IMR-90 (cell line): ENCODE measurements around the gene GALM. TPM values are rescaled to one million over a fixed set of nuclear protein-coding genes. Genes with fewer than 3 reads are reported as not detected.

ENCODE experiments used
- ATAC-seq: fragments of 200-7000 bp; cut with Tn5 transposase; 2 replicates; pipeline ENCODE4 v1.9.1; 2020; ENCODE audit warnings: low read depth, mild to moderate bottlenecking, moderate library complexity
- BruUV-seq: library from RNA; stranded (reverse); fragments of 400-500 nt; replicated peaks from 2 replicates; lab custom pipeline; 2021; lab: Mats Ljungman, UMichigan
- CTCF ChIA-PET: fragments of 300-600 bp; formaldehyde crosslinking; extraction: SDS; loops from one replicate; lab custom pipeline; 2021; ENCODE audit warnings: antibody characterized with exemption; lab: Yijun Ruan, JAX
- POLR2A ChIA-PET: fragments of 300-600 bp; sonication (Branson Sonifier 250); formaldehyde crosslinking; loops from one replicate; lab custom pipeline; 2022; ENCODE audit warnings: antibody characterized with exemption; ENCODE audit not compliant: unreplicated experiment; lab: Charles Lee
- DNase-seq: peaks from one replicate; pipeline ENCODE4 v3.0.0; 2013
- H2AFZ ChIP-seq: replicated peaks from 2 replicates; pipeline ENCODE3; 2013; ENCODE audit warnings: low read length, mild to moderate bottlenecking; ENCODE audit not compliant: poor library complexity
- H2AK5ac ChIP-seq: 2 replicates; pipeline ENCODE4 v1.6.1; 2013; ENCODE audit warnings: low read depth, low read length, inconsistent platforms
- H2AK9ac ChIP-seq: replicated peaks from 2 replicates; pipeline ENCODE3; 2013; ENCODE audit warnings: mild to moderate bottlenecking, low read depth, low read length, moderate library complexity; ENCODE audit not compliant: poor library complexity
- H2BK120ac ChIP-seq: 2 replicates; pipeline ENCODE4 v1.6.1; 2013; ENCODE audit warnings: low read depth, low read length, inconsistent platforms
- H2BK15ac ChIP-seq: 3 replicates; pipeline ENCODE4 v1.6.1; 2013; ENCODE audit warnings: low read depth, low read length, inconsistent platforms
- H2BK20ac ChIP-seq: 2 replicates; pipeline ENCODE4 v1.6.1; 2013; ENCODE audit warnings: low read depth, mild to moderate bottlenecking, inconsistent platforms, low read length, moderate library complexity
- H2BK5ac ChIP-seq: 2 replicates; pipeline ENCODE4 v1.6.1; 2013; ENCODE audit warnings: mild to moderate bottlenecking, low read depth, low read length, inconsistent platforms; ENCODE audit not compliant: poor library complexity, severe bottlenecking
- H3K14ac ChIP-seq: replicated peaks from 2 replicates; pipeline ENCODE4 v1.6.1; 2013; ENCODE audit warnings: low read depth, low read length, inconsistent platforms
- H3K18ac ChIP-seq: 2 replicates; pipeline ENCODE4 v1.6.1; 2013; ENCODE audit warnings: low read depth, low read length, control low read depth
- H3K23ac ChIP-seq: 2 replicates; pipeline ENCODE4 v1.6.1; 2013; ENCODE audit warnings: low read depth, low read length, inconsistent platforms
- H3K27ac ChIP-seq: 2 replicates; pipeline ENCODE4 v1.5.1; 2013; ENCODE audit warnings: mild to moderate bottlenecking, control low read depth, low read length; ENCODE audit not compliant: insufficient read depth
- H3K27me3 ChIP-seq: 2 replicates; pipeline ENCODE4 v1.6.1; 2013; ENCODE audit warnings: low read length; ENCODE audit not compliant: control insufficient read depth, insufficient read depth
- H3K36me3 ChIP-seq: 2 replicates; pipeline ENCODE4 v1.6.1; 2013; ENCODE audit warnings: low read length, mixed read lengths; ENCODE audit not compliant: control insufficient read depth, insufficient read depth
- H3K4ac ChIP-seq: 2 replicates; pipeline ENCODE4 v1.6.1; 2013; ENCODE audit warnings: low read depth, low read length, inconsistent platforms
- H3K4me1 ChIP-seq: 2 replicates; pipeline ENCODE4 v1.6.1; 2013; ENCODE audit warnings: low read length, mixed read lengths; ENCODE audit not compliant: control insufficient read depth, insufficient read depth
- H3K4me2 ChIP-seq: 2 replicates; pipeline ENCODE4 v1.6.1; 2013; ENCODE audit warnings: low read depth, mild to moderate bottlenecking, control low read depth, low read length, moderate library complexity
- H3K4me3 ChIP-seq: 2 replicates; pipeline ENCODE4 v1.5.1; 2013; ENCODE audit warnings: low read depth, mild to moderate bottlenecking, control low read depth, low read length, moderate library complexity; ENCODE audit not compliant: insufficient read depth
- H3K56ac ChIP-seq: 2 replicates; pipeline ENCODE4 v1.6.1; 2013; ENCODE audit warnings: low read length, inconsistent platforms; ENCODE audit not compliant: insufficient read depth; ENCODE audit errors: extremely low read depth
- H3K79me1 ChIP-seq, 2 experiments: 2 replicates each; pipeline ENCODE4 v1.6.1; 2013; ENCODE audit warnings: low read length in 2 of 2, inconsistent platforms in 1 of 2, low read depth in 1 of 2
- H3K9ac ChIP-seq: 2 replicates; pipeline ENCODE4 v1.6.1; 2013; ENCODE audit warnings: low read depth, low read length, control low read depth
- H3K9me1 ChIP-seq: 2 replicates; pipeline ENCODE4 v1.6.1; 2013; ENCODE audit warnings: low read length, inconsistent platforms; ENCODE audit not compliant: insufficient read depth
- H3K9me3 ChIP-seq: 2 replicates; pipeline ENCODE4 v1.6.1; 2013; ENCODE audit warnings: low read length; ENCODE audit not compliant: control insufficient read depth, insufficient read depth
- H4K20me1 ChIP-seq: 2 replicates; pipeline ENCODE4 v1.6.1; 2013; ENCODE audit warnings: low read length, inconsistent platforms; ENCODE audit not compliant: insufficient read depth
- H4K5ac ChIP-seq: 2 replicates; pipeline ENCODE4 v1.6.1; 2013; ENCODE audit warnings: mild to moderate bottlenecking, low read depth, low read length, control low read depth
- H4K8ac ChIP-seq, 2 experiments: 2 replicates each; pipeline ENCODE4 v1.6.1; 2013; ENCODE audit warnings: low read depth in 2 of 2, low read length in 2 of 2, control low read depth in 1 of 2, inconsistent platforms in 1 of 2
- H4K91ac ChIP-seq: 2 replicates; pipeline ENCODE4 v1.6.1; 2013; ENCODE audit warnings: low read depth, low read length, inconsistent platforms; ENCODE audit not compliant: insufficient read depth
- CEBPB ChIP-seq: IDR thresholded peaks from 2 replicates; pipeline ENCODE4 v1.6.1; 2012; ENCODE audit warnings: low read depth, low read length, improper control_type of control experiment
- CHD1 ChIP-seq: IDR thresholded peaks from 2 replicates; pipeline ENCODE4 v1.6.1; 2012; ENCODE audit warnings: low read depth, low read length, improper control_type of control experiment
- CTCF ChIP-seq: conservative IDR thresholded peaks from 2 replicates; pipeline ENCODE4 v1.5.1; 2012; ENCODE audit warnings: mild to moderate bottlenecking, low read depth, low read length, improper control_type of control experiment
- ELK1 ChIP-seq: fragments of 150-350 bp; IDR thresholded peaks from 2 replicates; pipeline ENCODE4 v1.6.1; 2016; ENCODE audit warnings: low read depth, mild to moderate bottlenecking, low read length, moderate library complexity, borderline replicate concordance
- FOS ChIP-seq: fragments of 150-350 bp; IDR thresholded peaks from 2 replicates; pipeline ENCODE4 v1.6.1; 2016; ENCODE audit warnings: low read depth, low read length
- MAFK ChIP-seq: IDR thresholded peaks from 2 replicates; pipeline ENCODE4 v1.6.1; 2012; ENCODE audit warnings: low read depth, low read length, improper control_type of control experiment
- MAZ ChIP-seq: IDR thresholded peaks from 2 replicates; pipeline ENCODE4 v1.6.1; 2012; ENCODE audit warnings: low read depth, mild to moderate bottlenecking, low read length, improper control_type of control experiment, moderate library complexity, borderline replicate concordance
- MXI1 ChIP-seq: IDR thresholded peaks from 2 replicates; pipeline ENCODE4 v1.6.1; 2012; ENCODE audit warnings: low read depth, mild to moderate bottlenecking, low read length, moderate library complexity, borderline replicate concordance
- POLR2A ChIP-seq: IDR thresholded peaks from 2 replicates; pipeline ENCODE4 v1.6.1; 2012; ENCODE audit warnings: mild to moderate bottlenecking, low read depth, low read length
- RCOR1 ChIP-seq: IDR thresholded peaks from 2 replicates; pipeline ENCODE4 v1.6.1; 2012; ENCODE audit warnings: mild to moderate bottlenecking, low read length, improper control_type of control experiment; ENCODE audit not compliant: insufficient replicate concordance
- SMC3 ChIP-seq: fragments of 150-350 bp; IDR thresholded peaks from 2 replicates; pipeline ENCODE4 v1.6.1; 2016; ENCODE audit warnings: low read depth, mild to moderate bottlenecking, antibody characterized with exemption, low read length, moderate library complexity
- USF2 ChIP-seq: fragments of 150-350 bp; IDR thresholded peaks from 2 replicates; pipeline ENCODE4 v1.6.1; 2017; ENCODE audit warnings: mild to moderate bottlenecking, antibody characterized with exemption, low read length, low read depth
- WGBS, 2 experiments: methylation state at CpG; one replicate each; pipeline versions ENCODE4 v1.1.5 to v1.1.7; 2013; ENCODE audit warnings: missing lambda C conversion rate in 2 of 2; ENCODE audit not compliant: insufficient read length in 1 of 2; ENCODE audit errors: extremely low coverage in 2 of 2; 5-methylcytosine and 5-hydroxymethylcytosine counted together
- dilution Hi-C: fragments of 300-500 bp; cut with HindIII; formaldehyde crosslinking; loops from one replicate; pipeline ENCODE4 v1.14.3; 2018; ENCODE audit warnings: low sequenced_read_pairs; ENCODE audit not compliant: unreplicated experiment
- in situ Hi-C: fragments of 300-500 bp; cut with MboI; formaldehyde crosslinking; loops from 3 replicates; pipeline ENCODE4 v1.14.3; 2019; ENCODE audit warnings: low sequenced_read_pairs, inconsistent platforms, mixed read lengths
- intact Hi-C: fragments of 100-400 bp; cut with micrococcal nuclease; formaldehyde crosslinking; loops from 2 replicates; pipeline ENCODE4 v1.10.0; 2022
- polyA plus RNA-seq, 3 experiments: library from polyadenylated mRNA; depleted of rRNA; stranded (reverse); fragments of >200 nt; gene quantifications; 2 replicates each; pipeline ENCODE4 v1.2.3, GENCODE V29; 2012; ENCODE audit warnings: low replicate concordance in 1 of 3
- total RNA-seq: library from RNA; depleted of rRNA; stranded (reverse); fragments of >200 nt; gene quantifications from 2 replicates; pipeline ENCODE4 v1.2.3, GENCODE V29; 2012

GALM gene
- total and polyA plus RNA-seq, 2 of the 4 experiments (the other 2 are of a cell fraction) = 12.1 to 24.2 TPM

- CTCF ChIA-PET = no interaction called here
- in situ Hi-C loops = no loop called here
Measured at GRCh38 chr2:38701542-38701941, 35.6 kb downstream of the GALM start.

More at GRCh38 chr2:38701542-38701941, 35.6 kb downstream of the GALM start:
- H2BK20ac ChIP-seq = peak overlapping the region; percentile 54; the same call in 1 of the 2 replicates
- peak overlapping the region; percentile 62; the same call in 1 of the 2 replicates for H4K5ac ChIP-seq
- H3K36me3 ChIP-seq = no peaks in the 10 kb centered on the region
- POLR2A ChIA-PET = no interaction called here
- H3K18ac ChIP-seq = peak overlapping the region; percentile 82; the same call in 1 of the 2 replicates
- no peak overlapping the region for H2AK5ac ChIP-seq
- 0 out of 2 replicates have a peak overlapping the region, but pooled peaks have one; percentile 9 for H3K56ac ChIP-seq
- peak overlapping the region; percentile 98 for H2BK5ac ChIP-seq
- peak overlapping the region; percentile 48; the same call in 1 of the 2 replicates for H3K4ac ChIP-seq
- WGBS, 2 experiments = 100% methylated on average over 1 of the region's 4 CpGs; no CpG with 5 or more reads in 1 of the 2 experiments
- peaks cover 5 to 24% of the 10 kb centered on the region in 2 experiments for H3K79me1 ChIP-seq
- no peaks in the 10 kb centered on the region for H4K20me1 ChIP-seq
- H3K4me2 ChIP-seq = no peak overlapping the region
- no peak for DNase-seq
- no peak for ATAC-seq
- H3K9me1 ChIP-seq = peaks cover 13% of the 10 kb centered on the region
- H3K23ac ChIP-seq = no peak overlapping the region
- H3K27ac ChIP-seq = peak overlapping the region; percentile 48; the same call in 1 of the 2 replicates
- H2BK120ac ChIP-seq = peak overlapping the region; percentile 86
- H3K4me3 ChIP-seq = no peak overlapping the region
- no peaks in the 10 kb centered on the region for H3K27me3 ChIP-seq
- no peak overlapping the region for H3K9ac ChIP-seq
- H4K8ac ChIP-seq = peak overlapping the region; percentile 14 to 95; a peak in 3 of 4 replicates
- H2AFZ ChIP-seq = no peak overlapping the region
- TF ChIP-seq SMC3 (no peak), MAZ (no peak), USF2 (no peak), ELK1 (no peak), POLR2A (no peak), CEBPB (no peak), CTCF (no peak), FOS (no peak), MXI1 (no peak), MAFK (no peak), RCOR1 (no peak), CHD1 (no peak)
- H4K91ac ChIP-seq = peak overlapping the region; percentile 73
- H3K4me1 ChIP-seq = peaks cover 19% of the 10 kb centered on the region
- H2BK15ac ChIP-seq = no peak overlapping the region
- dilution Hi-C loops = no loop called here
- H3K14ac ChIP-seq = 0 out of 2 replicates have a peak overlapping the region, but pooled peaks have one; percentile 24
- no TSS peak for BruUV-seq
- no peaks in the 10 kb centered on the region for H3K9me3 ChIP-seq
- intact Hi-C loops = no loop called here
- no peak overlapping the region for H2AK9ac ChIP-seq
